HCT116 (cell line): Measurements from ENCODE around the gene CAMK2A.

Experiments
- EZH2phosphoT487 ChIP-seq: fragments of 200-600 bp; IDR thresholded peaks from 2 replicates; pipeline ENCODE4 v1.6.1; 2018; ENCODE audit warnings: antibody characterized with exemption, borderline replicate concordance
- TF ChIP-seq, protein P1 (sequence below), 3 experiments: fragments of 200-600 bp in 1 of 3; sonication (generic) in 1 of 3; IDR thresholded peaks in 2 of 3; conservative IDR thresholded peaks in 1 of 3; 2 replicates each; pipeline ENCODE4 v1.5.1; 2012 to 2017; ENCODE audit warnings: low read depth in 2 of 3, low read length in 2 of 3, antibody characterized with exemption in 1 of 3, borderline replicate concordance in 1 of 3, control low read depth in 1 of 3, mild to moderate bottlenecking in 1 of 3, mixed read lengths in 1 of 3, mixed run types in 1 of 3, moderate library complexity in 1 of 3; ENCODE audit not compliant: insufficient read depth in 1 of 3

DNA sequence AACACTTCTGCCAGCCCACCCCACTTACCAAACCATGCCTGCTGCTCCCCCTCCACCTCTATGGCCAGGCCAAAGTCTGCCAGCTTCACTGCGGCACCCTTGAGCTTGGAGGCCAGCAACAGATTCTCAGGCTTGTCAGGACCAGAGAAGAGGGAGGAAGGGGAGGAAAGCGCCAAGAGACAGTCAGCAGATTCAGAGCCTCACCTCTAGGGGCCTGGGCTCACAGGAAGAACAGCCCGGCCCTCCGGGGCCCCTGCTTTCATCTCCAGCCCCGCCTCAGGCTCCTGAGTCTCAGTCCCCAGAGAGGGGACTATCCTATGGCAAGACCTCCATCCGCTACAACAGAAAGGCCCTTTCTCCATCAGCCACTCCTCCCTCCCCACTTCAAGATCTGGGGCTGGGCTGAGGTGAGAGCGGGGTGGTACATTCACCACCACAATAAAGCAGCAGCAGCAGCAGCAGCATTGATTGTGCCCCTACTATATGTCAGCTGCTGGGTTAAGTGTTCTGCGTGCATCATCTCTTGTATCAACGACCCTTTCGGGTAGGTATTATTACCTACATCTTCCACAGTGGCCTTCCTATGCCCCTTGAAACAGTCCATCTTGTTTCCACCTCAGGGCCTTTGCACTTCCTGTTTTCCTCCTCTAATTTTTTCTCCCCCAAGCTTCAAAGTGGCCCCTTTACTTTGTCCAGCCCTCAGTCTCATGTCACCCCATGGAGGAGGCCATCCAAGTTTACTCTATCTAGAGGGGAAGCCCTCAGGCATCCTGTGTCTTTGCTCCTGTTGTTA lies 36.0 kb downstream of the CAMK2A start:
- TF ChIP-seq, protein P1, sequence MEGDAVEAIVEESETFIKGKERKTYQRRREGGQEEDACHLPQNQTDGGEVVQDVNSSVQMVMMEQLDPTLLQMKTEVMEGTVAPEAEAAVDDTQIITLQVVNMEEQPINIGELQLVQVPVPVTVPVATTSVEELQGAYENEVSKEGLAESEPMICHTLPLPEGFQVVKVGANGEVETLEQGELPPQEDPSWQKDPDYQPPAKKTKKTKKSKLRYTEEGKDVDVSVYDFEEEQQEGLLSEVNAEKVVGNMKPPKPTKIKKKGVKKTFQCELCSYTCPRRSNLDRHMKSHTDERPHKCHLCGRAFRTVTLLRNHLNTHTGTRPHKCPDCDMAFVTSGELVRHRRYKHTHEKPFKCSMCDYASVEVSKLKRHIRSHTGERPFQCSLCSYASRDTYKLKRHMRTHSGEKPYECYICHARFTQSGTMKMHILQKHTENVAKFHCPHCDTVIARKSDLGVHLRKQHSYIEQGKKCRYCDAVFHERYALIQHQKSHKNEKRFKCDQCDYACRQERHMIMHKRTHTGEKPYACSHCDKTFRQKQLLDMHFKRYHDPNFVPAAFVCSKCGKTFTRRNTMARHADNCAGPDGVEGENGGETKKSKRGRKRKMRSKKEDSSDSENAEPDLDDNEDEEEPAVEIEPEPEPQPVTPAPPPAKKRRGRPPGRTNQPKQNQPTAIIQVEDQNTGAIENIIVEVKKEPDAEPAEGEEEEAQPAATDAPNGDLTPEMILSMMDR (IDR thresholded peaks at IDR 0.05 in 2 of 3, conservative IDR thresholded peaks at IDR 0.05 in 1 of 3; ENCODE audit: borderline replicate concordance in 1 of 3, insufficient read depth in 1 of 3, low read depth in 2 of 3, low read length in 2 of 3), result no peak
- TF ChIP-seq EZH2phosphoT487, result no peak
